IMR-90 (cell line): ENCODE results near the gene ZNF362. TPM values are rescaled to one million over a fixed set of nuclear protein-coding genes. Genes with fewer than 3 reads are reported as not detected.

ENCODE experiments used
- ATAC-seq: fragments of 200-7000 bp; cut with Tn5 transposase; 2 replicates; pipeline ENCODE4 v1.9.1; 2020; ENCODE audit warnings: low read depth, mild to moderate bottlenecking, moderate library complexity
- BruUV-seq: library from RNA; stranded (reverse); fragments of 400-500 nt; replicated peaks from 2 replicates; lab custom pipeline; 2021; lab: Mats Ljungman, UMichigan
- CTCF ChIA-PET: fragments of 300-600 bp; formaldehyde crosslinking; extraction: SDS; loops from one replicate; lab custom pipeline; 2021; ENCODE audit warnings: antibody characterized with exemption; lab: Yijun Ruan, JAX
- POLR2A ChIA-PET: fragments of 300-600 bp; sonication (Branson Sonifier 250); formaldehyde crosslinking; loops from one replicate; lab custom pipeline; 2022; ENCODE audit warnings: antibody characterized with exemption; ENCODE audit not compliant: unreplicated experiment; lab: Charles Lee
- DNase-seq: peaks from one replicate; pipeline ENCODE4 v3.0.0; 2013
- H2AFZ ChIP-seq: replicated peaks from 2 replicates; pipeline ENCODE3; 2013; ENCODE audit warnings: low read length, mild to moderate bottlenecking; ENCODE audit not compliant: poor library complexity
- H2AK5ac ChIP-seq: 2 replicates; pipeline ENCODE4 v1.6.1; 2013; ENCODE audit warnings: low read depth, low read length, inconsistent platforms
- H2AK9ac ChIP-seq: replicated peaks from 2 replicates; pipeline ENCODE3; 2013; ENCODE audit warnings: mild to moderate bottlenecking, low read depth, low read length, moderate library complexity; ENCODE audit not compliant: poor library complexity
- H2BK120ac ChIP-seq: 2 replicates; pipeline ENCODE4 v1.6.1; 2013; ENCODE audit warnings: low read depth, low read length, inconsistent platforms
- H2BK15ac ChIP-seq: 3 replicates; pipeline ENCODE4 v1.6.1; 2013; ENCODE audit warnings: low read depth, low read length, inconsistent platforms
- H2BK20ac ChIP-seq: 2 replicates; pipeline ENCODE4 v1.6.1; 2013; ENCODE audit warnings: low read depth, mild to moderate bottlenecking, inconsistent platforms, low read length, moderate library complexity
- H2BK5ac ChIP-seq: 2 replicates; pipeline ENCODE4 v1.6.1; 2013; ENCODE audit warnings: mild to moderate bottlenecking, low read depth, low read length, inconsistent platforms; ENCODE audit not compliant: poor library complexity, severe bottlenecking
- H3K14ac ChIP-seq: replicated peaks from 2 replicates; pipeline ENCODE4 v1.6.1; 2013; ENCODE audit warnings: low read depth, low read length, inconsistent platforms
- H3K18ac ChIP-seq: 2 replicates; pipeline ENCODE4 v1.6.1; 2013; ENCODE audit warnings: low read depth, low read length, control low read depth
- H3K23ac ChIP-seq: 2 replicates; pipeline ENCODE4 v1.6.1; 2013; ENCODE audit warnings: low read depth, low read length, inconsistent platforms
- H3K27ac ChIP-seq: 2 replicates; pipeline ENCODE4 v1.5.1; 2013; ENCODE audit warnings: mild to moderate bottlenecking, control low read depth, low read length; ENCODE audit not compliant: insufficient read depth
- H3K27me3 ChIP-seq: 2 replicates; pipeline ENCODE4 v1.6.1; 2013; ENCODE audit warnings: low read length; ENCODE audit not compliant: control insufficient read depth, insufficient read depth
- H3K36me3 ChIP-seq: 2 replicates; pipeline ENCODE4 v1.6.1; 2013; ENCODE audit warnings: low read length, mixed read lengths; ENCODE audit not compliant: control insufficient read depth, insufficient read depth
- H3K4ac ChIP-seq: 2 replicates; pipeline ENCODE4 v1.6.1; 2013; ENCODE audit warnings: low read depth, low read length, inconsistent platforms
- H3K4me1 ChIP-seq: 2 replicates; pipeline ENCODE4 v1.6.1; 2013; ENCODE audit warnings: low read length, mixed read lengths; ENCODE audit not compliant: control insufficient read depth, insufficient read depth
- H3K4me2 ChIP-seq: 2 replicates; pipeline ENCODE4 v1.6.1; 2013; ENCODE audit warnings: low read depth, mild to moderate bottlenecking, control low read depth, low read length, moderate library complexity
- H3K4me3 ChIP-seq: 2 replicates; pipeline ENCODE4 v1.5.1; 2013; ENCODE audit warnings: low read depth, mild to moderate bottlenecking, control low read depth, low read length, moderate library complexity; ENCODE audit not compliant: insufficient read depth
- H3K56ac ChIP-seq: 2 replicates; pipeline ENCODE4 v1.6.1; 2013; ENCODE audit warnings: low read length, inconsistent platforms; ENCODE audit not compliant: insufficient read depth; ENCODE audit errors: extremely low read depth
- H3K79me1 ChIP-seq, 2 experiments: 2 replicates each; pipeline ENCODE4 v1.6.1; 2013; ENCODE audit warnings: low read length in 2 of 2, inconsistent platforms in 1 of 2, low read depth in 1 of 2
- H3K9ac ChIP-seq: 2 replicates; pipeline ENCODE4 v1.6.1; 2013; ENCODE audit warnings: low read depth, low read length, control low read depth
- H3K9me1 ChIP-seq: 2 replicates; pipeline ENCODE4 v1.6.1; 2013; ENCODE audit warnings: low read length, inconsistent platforms; ENCODE audit not compliant: insufficient read depth
- H3K9me3 ChIP-seq: 2 replicates; pipeline ENCODE4 v1.6.1; 2013; ENCODE audit warnings: low read length; ENCODE audit not compliant: control insufficient read depth, insufficient read depth
- H4K20me1 ChIP-seq: 2 replicates; pipeline ENCODE4 v1.6.1; 2013; ENCODE audit warnings: low read length, inconsistent platforms; ENCODE audit not compliant: insufficient read depth
- H4K5ac ChIP-seq: 2 replicates; pipeline ENCODE4 v1.6.1; 2013; ENCODE audit warnings: mild to moderate bottlenecking, low read depth, low read length, control low read depth
- H4K8ac ChIP-seq, 2 experiments: 2 replicates each; pipeline ENCODE4 v1.6.1; 2013; ENCODE audit warnings: low read depth in 2 of 2, low read length in 2 of 2, control low read depth in 1 of 2, inconsistent platforms in 1 of 2
- H4K91ac ChIP-seq: 2 replicates; pipeline ENCODE4 v1.6.1; 2013; ENCODE audit warnings: low read depth, low read length, inconsistent platforms; ENCODE audit not compliant: insufficient read depth
- BHLHE40 ChIP-seq: fragments of 150-350 bp; IDR thresholded peaks from 2 replicates; pipeline ENCODE4 v1.6.1; 2016; ENCODE audit warnings: mild to moderate bottlenecking, low read depth, low read length
- MAFK ChIP-seq: IDR thresholded peaks from 2 replicates; pipeline ENCODE4 v1.6.1; 2012; ENCODE audit warnings: low read depth, low read length, improper control_type of control experiment
- POLR2A ChIP-seq: IDR thresholded peaks from 2 replicates; pipeline ENCODE4 v1.6.1; 2012; ENCODE audit warnings: mild to moderate bottlenecking, low read depth, low read length
- RAD21 ChIP-seq: IDR thresholded peaks from 2 replicates; pipeline ENCODE4 v1.6.1; 2012; ENCODE audit warnings: low read length, improper control_type of control experiment
- RCOR1 ChIP-seq: IDR thresholded peaks from 2 replicates; pipeline ENCODE4 v1.6.1; 2012; ENCODE audit warnings: mild to moderate bottlenecking, low read length, improper control_type of control experiment; ENCODE audit not compliant: insufficient replicate concordance
- RFX5 ChIP-seq: IDR thresholded peaks from 2 replicates; pipeline ENCODE4 v1.8.0; 2012; ENCODE audit warnings: low read depth, mild to moderate bottlenecking, low read length, moderate library complexity
- SMC3 ChIP-seq: fragments of 150-350 bp; IDR thresholded peaks from 2 replicates; pipeline ENCODE4 v1.6.1; 2016; ENCODE audit warnings: low read depth, mild to moderate bottlenecking, antibody characterized with exemption, low read length, moderate library complexity
- WGBS, 2 experiments: methylation state at CpG; one replicate each; pipeline versions ENCODE4 v1.1.5 to v1.1.7; 2013; ENCODE audit warnings: missing lambda C conversion rate in 2 of 2; ENCODE audit not compliant: insufficient read length in 1 of 2; ENCODE audit errors: extremely low coverage in 2 of 2; 5-methylcytosine and 5-hydroxymethylcytosine counted together
- dilution Hi-C: fragments of 300-500 bp; cut with HindIII; formaldehyde crosslinking; loops from one replicate; pipeline ENCODE4 v1.14.3; 2018; ENCODE audit warnings: low sequenced_read_pairs; ENCODE audit not compliant: unreplicated experiment
- in situ Hi-C: fragments of 300-500 bp; cut with MboI; formaldehyde crosslinking; loops from 3 replicates; pipeline ENCODE4 v1.14.3; 2019; ENCODE audit warnings: low sequenced_read_pairs, inconsistent platforms, mixed read lengths
- intact Hi-C: fragments of 100-400 bp; cut with micrococcal nuclease; formaldehyde crosslinking; loops from 2 replicates; pipeline ENCODE4 v1.10.0; 2022
- polyA plus RNA-seq, 3 experiments: library from polyadenylated mRNA; depleted of rRNA; stranded (reverse); fragments of >200 nt; gene quantifications; 2 replicates each; pipeline ENCODE4 v1.2.3, GENCODE V29; 2012; ENCODE audit warnings: low replicate concordance in 1 of 3
- total RNA-seq: library from RNA; depleted of rRNA; stranded (reverse); fragments of >200 nt; gene quantifications from 2 replicates; pipeline ENCODE4 v1.2.3, GENCODE V29; 2012

The ZNF362 gene
- total and polyA plus RNA-seq, 2 of the 4 experiments (the other 2 are of a cell fraction) = 5.7 to 12.9 TPM

DNA sequence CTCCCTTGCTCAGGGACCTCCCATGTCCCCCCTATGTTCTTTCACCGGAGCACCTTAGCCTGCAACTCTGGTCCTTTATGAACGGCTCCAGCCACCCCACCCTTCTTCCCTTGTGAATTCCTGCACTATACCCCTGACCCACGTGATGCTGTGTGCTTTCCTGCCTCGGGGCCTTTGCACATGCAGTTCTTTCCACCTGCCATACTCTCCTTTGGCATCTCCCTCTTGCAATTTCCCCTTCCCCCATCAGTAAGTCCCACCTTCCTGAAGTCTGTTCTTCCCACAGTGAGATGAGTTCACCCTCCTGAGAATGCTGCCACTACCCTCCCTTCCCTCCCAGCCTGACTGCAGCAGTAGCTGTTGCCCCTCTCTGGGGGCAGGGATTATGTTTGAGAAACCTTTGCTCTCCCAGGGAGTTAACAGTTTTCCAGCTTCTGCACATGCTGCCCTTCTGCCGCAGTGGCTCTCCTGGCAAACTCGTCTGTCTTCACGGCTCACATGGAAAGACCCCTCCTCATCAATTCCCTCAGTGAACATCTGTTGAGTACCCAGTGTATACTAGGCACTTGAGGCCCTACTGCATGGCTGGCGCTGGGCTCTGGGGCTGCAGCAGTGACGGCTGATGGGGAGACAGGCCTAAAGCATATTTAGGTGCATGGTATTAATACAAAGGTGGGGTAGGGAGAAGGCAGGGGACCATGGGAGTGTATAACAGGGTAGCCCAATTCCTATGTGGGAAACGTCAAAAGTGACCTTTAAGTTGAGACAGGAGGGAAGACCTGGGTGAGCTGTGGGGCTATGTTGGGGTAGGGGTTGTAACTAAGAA lies 9.7 kb downstream of the ZNF362 start:
- Histone ChIP-seq H3K27ac (no peak overlapping the region), H2BK120ac (no peak overlapping the region), H2AK5ac (no peak overlapping the region; the same call in 1 of the 2 replicates), H3K56ac (no peak overlapping the region), H3K9me3 (no peaks in the 10 kb centered on the region), H4K20me1 (peaks cover 53% of the 10 kb centered on the region), H2BK5ac (no peak overlapping the region), H2AK9ac (no peak overlapping the region), H3K14ac (no peak overlapping the region), H3K27me3 (no peaks in the 10 kb centered on the region), H3K4me2 (no peak overlapping the region), H2BK15ac (0 out of 3 replicates have a peak overlapping the region, but pooled peaks have one; percentile 13), H4K8ac (no peak overlapping the region), H3K4me1 (peaks cover 2% of the 10 kb centered on the region; the same call in 1 of the 2 replicates), H2BK20ac (no peak overlapping the region), H3K9me1 (peaks cover 29% of the 10 kb centered on the region), H4K91ac (no peak overlapping the region), H3K23ac (no peak overlapping the region), H3K18ac (no peak overlapping the region), H3K79me1 (peaks cover 39 to 84% of the 10 kb centered on the region in 2 experiments), H2AFZ (no peak overlapping the region), H3K4ac (no peak overlapping the region), H3K36me3 (peaks cover 19% of the 10 kb centered on the region), H3K9ac (no peak overlapping the region), H4K5ac (no peak overlapping the region), H3K4me3 (no peak overlapping the region)
- POLR2A ChIA-PET = no interaction called here
- WGBS, 2 experiments = 92% methylated on average over 4 of the region's 10 CpGs; no CpG with 5 or more reads in 1 of the 2 experiments
- no peak for TF ChIP-seq BHLHE40
- TF ChIP-seq MAFK = no peak
- TF ChIP-seq RAD21 = no peak
- TF ChIP-seq RFX5 = no peak
- no peak for TF ChIP-seq SMC3
- TF ChIP-seq RCOR1 = no peak
- TF ChIP-seq POLR2A = no peak
- ATAC-seq (no peak), DNase-seq (no peak)
- CTCF ChIA-PET = no interaction called here
- BruUV-seq = no TSS peak
- intact Hi-C loops = no loop called here
- dilution Hi-C loops = no loop called here
- in situ Hi-C loops = no loop called here
